Inferior parietal cortex (tissue), 1 donor: ENCODE measurements around the gene IQSEC1.

ENCODE experiments used
- DNase-seq: peaks from one replicate; pipeline ENCODE4 v3.0.0-alpha.2; 2016; ENCODE audit errors: extremely low spot score

Gene IQSEC1

DNA sequence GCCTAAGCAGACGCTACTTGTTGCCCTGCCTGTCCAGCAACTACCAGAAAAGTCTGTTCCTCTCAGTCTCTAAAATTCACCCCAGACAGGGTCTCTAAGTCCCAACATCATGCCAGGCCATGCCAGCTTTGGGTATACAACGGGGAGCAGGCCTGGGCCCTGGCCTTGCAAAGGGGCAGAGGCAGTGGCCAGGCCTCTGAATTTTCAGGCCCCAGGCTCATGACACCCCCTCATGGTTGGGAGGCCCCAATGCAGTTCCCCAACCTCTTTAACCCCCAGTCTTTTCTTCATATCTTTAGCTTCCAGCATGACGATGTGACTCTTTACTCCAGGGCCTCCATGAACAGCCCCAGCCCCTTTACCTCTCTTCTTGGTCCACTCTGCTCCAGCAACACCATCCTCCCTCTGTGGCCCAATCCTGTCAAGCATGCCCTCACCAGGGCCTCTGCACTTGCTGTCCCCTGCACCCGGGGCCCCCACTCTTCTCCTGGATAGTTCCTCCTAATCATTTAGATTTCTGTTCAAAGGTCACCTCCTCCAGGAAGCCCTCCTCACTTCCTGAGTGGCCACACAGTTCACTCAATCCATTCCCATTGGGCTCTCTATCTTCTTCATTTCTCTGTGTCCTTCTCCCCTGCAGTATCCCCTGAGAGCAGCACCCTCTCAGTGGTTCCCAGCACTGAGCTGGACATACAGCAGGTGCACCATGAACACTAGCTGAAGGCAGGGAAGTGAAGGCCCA lies 4.8 kb downstream of the IQSEC1 start:
- no peak for DNase-seq

DNA sequence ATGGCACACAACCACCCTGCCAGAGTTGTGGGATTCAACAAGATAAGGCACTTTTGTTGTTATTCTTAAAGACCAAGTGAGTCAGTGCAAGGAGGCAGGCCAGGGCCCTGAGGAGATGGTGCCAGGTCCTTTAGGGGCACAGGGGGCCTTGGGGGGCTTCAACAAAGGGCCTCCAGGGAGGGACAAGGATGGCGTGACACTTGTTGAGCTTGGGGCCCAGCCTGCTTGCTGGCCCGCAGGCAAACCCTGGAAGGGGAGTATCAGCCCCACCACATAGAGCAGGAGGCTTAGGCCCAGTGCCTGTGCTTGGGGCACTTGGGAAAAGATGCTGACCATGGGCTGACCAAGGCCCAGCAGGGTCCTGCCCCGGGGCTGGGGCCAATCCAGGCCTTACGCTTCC lies 5.5 kb downstream of the IQSEC1 start:
- DNase-seq: no peak

DNA sequence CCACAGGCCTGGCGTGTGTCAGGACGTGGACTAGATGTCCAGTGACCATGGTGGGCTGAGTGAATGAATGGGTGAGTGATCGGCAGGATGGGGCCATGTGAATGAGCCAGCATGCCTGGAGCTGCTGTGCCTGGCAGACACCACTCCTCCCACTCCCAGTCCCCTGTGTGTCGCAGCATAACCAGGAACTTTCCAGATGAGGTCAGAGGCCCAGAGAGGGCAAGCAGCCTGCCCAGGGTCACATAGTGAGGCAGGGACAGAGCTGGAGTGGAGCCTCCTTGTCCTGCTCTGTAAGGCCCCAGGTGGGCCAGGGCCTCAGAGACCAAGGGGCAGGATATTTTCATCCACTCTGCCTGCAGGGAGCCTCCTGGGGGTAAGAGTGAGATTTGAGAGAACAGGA lies 6.4 kb downstream of the IQSEC1 start:
- DNase-seq: no peak

DNA sequence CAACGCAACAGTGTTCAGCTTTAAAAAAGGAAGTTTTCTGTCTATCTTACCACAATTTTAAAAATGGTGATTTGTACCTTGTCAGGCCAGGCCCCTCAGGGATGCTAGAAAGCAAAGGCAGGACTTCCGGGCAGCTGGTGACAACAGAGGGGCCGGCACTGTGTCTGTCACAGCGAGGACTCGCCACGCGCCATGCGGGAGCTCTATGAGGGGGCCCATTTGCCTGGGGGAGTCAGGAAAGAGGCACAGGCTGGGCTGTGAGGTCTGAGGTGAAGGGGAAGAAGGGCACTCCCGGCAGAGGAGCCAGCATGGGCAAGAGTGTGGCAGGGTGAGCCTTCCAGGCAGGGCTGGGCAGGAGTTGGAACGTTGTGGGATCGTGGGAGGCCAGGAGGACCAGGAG lies 7.0 kb downstream of the IQSEC1 start:
- DNase-seq: no peak

DNA sequence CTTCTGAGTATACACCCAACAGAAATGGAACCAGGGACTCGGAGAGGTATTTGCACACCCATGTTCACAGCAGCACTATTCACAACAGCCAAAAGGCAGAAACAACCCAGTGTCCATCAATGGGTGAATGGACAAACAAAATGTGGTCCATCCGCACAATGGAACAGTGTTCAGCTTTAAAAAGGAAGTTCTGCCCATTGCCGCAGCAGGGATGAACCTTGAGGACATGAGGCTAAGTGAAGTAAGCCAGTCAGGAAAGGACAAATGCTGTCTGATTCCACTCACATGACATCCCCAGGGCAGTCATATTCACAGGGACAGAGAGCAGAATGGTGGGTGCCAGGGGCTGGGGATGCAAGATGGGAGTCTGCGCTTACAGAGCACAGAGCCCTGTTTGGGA lies 7.5 kb downstream of the IQSEC1 start:
- DNase-seq: no peak

DNA sequence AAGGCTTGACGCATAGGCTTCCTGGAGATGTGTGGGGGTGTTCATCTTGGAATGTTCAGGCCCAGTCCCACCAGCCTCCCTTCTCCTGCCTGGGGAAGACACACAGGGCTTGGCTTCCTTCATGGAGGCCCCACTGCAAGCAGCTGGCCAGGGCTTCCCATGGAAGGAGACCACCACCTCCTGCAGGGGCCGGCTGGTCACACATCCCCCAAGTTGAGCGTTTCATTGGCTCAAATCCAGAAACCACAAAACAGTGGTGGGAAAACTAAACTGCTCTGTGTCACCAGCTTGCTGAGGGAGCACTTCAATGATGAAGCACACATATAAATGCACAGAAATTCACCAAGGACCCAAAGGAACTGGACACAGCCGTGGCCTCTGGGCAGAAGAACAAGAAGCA lies 8.3 kb downstream of the IQSEC1 start:
- no peak for DNase-seq

DNA sequence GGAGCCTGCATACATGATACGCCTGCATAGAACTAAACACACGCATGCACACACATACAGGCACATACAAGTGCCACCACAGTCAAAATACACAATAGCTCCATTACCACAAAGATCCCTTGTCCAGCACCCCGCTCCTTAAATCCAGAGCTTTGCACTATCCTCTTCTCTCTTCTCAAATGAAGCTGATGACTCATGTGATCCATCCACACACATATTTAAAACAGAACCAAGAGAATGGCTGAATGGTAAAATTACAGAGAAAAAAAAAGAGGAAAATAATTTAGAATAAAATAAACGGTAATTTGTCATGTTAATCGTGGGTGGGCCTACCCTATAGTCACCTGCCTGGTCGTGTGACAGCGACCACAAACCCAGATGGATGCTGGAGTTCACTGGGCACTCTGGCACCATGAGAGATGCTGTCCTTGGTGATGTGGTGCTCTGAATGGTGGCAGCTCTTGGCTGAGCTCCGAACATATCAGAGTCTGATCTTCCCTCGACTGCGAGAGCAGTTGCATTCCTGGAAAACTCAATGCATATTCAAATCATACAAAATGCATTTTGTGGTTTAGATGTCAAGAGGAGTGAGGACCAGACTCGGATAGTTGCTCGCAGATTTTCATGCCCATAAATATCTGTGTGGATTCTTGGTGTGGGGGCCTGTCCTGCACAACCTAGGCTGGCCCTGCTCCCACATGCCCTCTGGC lies 8.9 kb downstream of the IQSEC1 start:
- DNase-seq: no peak

DNA sequence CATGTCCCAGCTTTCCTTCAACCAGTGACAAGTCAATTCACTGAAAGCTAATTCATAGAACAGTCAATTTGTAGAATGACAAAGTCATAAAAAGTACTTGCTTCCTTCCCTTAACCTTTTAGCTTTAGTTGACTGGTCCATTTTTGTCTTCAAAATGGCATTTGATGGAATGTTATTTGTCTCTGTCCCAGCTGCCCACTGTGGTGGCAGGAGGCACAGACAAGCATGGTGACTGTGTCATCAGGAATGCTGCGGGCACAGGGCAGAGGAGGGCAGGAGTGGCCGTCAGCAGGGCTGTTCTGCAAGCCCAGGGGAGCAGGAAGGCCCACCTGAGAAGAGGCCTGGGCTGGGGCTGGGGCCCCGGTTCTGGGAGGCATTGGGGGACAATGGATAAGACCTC lies 10.0 kb downstream of the IQSEC1 start:
- DNase-seq: no peak

DNA sequence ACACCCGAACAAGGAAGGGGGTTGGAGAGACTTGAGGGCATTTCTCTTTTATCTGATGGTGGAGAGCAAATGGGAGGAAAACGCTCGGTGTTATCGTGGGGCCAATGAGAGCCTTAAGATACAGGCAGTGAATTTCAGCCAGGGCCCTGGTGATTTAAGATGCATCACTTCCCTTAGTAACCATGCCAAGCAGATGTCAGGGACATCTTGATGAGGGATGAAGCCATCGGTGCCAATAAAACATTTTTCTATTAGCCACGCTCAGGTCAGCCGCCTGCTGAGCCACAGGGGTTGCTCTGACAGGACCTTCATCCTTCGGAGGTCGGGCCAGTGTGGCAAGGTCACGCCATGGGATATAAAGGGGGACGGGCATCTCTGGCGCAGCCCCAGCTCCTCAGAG lies 10.6 kb downstream of the IQSEC1 start:
- DNase-seq: no peak

DNA sequence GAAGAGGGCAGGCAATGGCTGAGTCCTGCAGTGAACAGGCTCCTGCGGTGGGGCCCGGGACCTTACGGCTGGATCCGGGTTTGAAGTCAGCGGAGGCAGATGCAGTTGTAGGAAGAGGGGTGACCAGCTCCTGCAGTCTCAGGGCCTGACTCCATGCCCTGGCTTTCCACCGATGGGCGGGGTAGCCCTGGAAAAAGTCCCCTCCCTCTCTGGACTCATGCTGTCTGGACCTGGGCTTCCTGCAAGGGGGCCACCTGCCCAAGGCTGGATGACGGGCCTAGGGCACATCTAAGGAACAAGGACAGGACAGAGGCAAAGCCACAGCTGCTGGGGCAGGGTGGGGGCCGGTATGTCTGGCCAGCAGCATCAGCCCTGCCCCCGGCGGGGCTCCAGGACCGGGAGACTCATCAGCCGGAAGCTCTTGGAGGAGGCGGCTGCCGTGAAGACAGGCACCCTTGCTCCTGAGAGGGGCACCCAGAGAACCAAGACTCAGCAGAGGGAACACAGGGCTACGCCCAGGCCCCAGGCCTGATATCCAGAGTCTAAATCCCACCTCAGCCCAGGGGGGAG lies 12.8 kb downstream of the IQSEC1 start:
- DNase-seq: no peak

DNA sequence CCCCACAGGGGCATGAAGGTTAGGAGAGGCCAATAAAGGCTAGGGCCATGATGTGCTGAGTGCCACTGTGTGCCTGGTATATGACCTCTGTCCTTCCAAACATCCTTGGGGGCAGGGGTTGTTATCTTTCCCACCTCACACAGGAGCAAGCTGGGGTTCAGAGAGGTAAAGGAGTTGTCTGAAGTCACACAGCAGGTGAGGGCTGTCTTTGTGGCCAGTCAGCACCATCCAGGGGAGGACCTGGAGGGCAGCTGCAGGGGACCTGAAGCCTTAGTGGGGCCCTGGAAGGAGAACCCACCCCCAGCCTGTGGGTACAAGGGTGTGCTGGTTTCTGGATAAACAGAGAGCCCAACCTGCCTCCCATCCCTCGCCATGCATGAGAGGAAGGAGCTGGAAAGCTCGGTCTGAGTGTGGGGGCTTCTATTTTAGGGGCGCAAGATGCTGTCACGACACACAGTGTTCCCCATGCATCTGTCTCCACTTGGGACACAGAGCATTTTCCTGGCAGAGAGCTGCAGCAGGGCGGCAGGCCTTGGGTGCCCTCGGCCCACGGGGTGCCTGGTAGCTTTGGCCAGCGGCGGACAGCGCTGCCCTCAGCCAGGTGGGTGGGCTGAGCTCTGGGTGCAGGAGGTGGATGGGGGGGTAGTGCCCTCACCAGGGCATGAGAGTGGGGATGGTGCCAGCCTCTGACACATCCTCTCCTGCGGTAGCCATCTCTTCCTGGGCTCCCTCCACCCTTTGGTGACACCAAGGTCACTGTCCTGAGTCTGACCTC lies 14.7 kb downstream of the IQSEC1 start:
- DNase-seq: no peak

DNA sequence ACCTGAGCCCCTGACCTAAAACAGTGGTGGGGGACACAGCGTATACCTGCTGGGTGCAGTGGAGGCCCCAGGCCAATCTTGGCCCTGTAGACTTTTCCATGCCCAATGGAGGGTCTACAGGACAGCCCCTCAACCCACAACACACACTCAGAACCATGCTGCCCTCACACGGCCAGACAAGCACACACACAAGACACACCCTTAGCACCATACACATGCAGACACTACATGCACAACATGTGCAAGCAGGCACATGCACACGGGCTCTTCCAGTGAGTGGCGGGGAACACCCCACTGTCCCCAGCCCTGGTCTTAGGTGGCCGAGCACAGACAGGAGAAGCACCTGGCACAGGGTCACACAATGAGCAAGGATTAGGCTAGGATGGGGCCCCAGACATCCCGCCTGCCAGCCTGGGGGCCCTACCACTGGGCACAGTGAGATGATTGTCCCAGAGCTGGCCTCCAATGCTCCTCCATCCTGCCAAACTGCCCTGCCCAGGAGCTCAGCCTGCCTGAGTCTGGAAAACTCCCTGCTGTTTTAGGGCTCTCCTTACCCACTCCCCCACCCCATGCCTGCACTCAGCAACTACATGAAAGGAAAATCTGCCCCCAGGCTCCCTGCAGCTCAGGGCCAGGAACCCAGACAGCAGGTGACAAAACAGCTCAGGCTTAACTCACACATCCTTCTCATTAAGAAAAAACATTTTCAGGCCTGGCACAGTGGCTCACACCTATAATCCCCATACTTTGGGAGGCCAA lies 15.8 kb downstream of the IQSEC1 start:
- no peak for DNase-seq

DNA sequence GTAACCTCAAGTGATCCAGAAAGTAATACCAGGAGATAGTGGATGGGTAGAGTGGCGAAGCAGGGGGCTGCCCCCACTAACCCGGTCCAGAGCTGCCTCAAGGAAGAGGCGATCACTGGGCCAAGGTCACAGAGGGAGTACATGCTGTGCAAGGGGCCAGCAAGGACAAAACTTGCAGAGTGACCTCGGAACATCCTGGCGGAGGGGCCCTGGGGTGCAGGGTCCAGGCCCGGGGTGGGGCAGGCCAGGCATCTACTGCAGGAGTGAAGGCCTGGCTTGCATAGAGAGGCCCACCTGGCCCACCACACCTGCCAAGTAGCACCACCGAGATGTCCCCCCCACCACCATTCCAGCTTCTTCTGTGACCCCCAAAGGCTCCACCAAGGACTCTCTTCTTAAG lies 17.6 kb downstream of the IQSEC1 start:
- DNase-seq: no peak

DNA sequence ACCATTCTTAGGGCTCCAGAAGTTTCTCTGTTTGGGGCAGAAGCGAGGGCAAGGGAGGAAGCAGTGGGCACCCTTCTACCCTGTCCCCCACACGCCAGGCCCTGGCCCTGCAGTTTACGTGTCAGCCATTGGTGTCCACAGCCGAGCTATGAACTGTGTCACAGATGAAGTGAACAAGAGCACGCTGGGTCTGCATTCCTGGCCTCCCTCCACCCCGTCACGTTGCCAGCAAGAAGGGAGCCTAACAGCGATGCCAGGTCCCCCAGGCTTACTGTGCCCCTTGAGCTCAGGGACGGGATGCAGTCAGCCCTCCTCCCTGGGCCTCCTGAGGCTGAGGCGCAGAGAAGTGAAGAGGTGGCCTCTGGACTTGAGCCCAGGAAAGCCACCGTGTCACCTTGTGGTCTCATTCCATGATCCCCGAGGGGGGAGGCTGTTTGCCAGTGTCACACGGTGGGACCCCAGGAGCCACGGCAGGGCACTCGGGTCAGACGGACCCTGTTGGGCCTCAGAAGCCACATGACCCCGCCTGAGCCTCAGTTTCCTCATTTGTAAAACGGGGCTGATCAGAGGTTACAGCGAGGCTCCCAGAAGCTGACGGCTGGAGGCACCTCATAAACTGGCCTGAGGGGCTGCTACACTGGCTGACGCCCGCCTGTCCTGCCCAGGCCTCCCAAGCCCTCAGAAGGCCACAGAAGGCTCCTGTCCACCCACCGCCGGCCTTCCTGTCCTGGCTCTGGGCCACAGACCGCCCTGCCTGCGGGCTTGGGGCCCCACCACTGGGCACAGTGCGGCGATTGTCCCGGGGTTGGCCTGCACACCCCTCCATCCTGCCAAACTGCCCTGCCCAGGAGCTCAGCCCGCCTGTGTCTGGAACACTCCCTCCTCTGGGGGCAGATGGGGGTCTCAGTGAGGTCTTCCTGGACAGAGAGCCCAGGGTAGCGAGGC lies 18.6 kb downstream of the IQSEC1 start:
- DNase-seq: no peak

DNA sequence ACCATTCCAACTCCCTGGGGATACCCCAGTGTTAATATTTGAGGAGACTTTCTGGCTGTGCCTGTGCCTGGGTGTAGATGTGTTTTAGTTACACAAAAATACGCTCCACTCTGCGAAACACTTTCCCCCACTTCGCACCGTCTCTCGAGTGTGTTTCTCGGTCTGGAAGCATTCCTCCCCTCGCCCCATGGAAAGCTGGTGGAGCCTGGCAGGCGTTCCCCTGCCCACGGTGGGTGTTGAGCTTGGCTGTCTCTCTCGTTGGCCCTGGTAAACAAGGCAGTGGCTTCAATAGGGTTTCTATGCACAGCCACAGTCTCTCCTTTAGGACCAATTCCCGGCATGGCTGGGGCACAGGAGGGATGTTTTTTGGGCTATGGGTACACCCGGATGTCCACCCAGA lies 19.3 kb downstream of the IQSEC1 start:
- DNase-seq: no peak

DNA sequence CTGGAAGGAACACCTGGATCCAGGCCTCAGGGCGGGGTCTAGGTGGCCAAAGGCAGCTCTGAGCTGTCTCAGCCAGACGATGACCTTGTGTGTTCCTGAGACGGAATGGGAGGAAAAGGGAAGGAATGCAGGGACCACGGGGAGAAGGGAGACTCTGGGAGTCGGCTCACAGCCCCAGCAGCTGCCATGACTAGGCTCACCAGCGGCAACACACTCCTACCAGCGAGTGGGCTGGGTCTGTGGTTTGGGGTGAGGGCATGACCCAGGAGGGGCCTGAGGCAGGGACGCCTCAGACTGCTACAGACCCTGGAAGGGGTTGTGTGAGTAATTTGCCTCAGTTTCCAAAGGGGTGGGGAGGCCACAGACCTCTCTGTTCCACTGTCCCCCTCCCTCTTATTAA lies 19.8 kb downstream of the IQSEC1 start:
- DNase-seq: no peak

DNA sequence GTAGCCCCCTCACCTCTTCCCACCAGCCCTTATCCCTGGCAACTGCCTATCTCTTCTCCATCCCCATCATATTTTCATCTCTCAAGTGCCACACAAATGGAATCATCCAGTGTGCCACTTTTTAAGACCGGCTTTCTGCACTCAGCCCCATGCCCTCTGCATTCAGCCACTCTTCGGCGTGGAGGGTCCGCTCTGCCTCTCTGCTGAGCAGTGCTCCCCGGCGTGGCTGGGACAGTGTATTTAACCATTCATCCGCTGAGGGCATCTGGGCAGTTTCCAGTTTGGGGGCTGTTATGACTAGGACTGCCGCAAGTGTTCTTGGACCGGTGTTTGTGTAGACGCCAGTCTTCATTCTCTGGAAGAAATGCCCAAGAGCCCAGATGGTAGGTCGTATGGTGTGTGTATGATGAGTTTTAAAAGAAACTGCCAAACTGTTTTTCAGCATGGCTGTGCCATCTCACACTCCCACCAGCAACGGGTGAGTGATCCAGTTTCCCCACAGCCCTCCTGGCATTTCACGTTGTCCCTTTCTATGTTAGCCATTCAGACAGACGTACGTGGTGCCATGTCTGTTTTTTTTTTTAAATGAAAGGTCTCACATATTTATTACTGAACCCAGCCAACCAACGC lies 20.9 kb downstream of the IQSEC1 start:
- no peak for DNase-seq

DNA sequence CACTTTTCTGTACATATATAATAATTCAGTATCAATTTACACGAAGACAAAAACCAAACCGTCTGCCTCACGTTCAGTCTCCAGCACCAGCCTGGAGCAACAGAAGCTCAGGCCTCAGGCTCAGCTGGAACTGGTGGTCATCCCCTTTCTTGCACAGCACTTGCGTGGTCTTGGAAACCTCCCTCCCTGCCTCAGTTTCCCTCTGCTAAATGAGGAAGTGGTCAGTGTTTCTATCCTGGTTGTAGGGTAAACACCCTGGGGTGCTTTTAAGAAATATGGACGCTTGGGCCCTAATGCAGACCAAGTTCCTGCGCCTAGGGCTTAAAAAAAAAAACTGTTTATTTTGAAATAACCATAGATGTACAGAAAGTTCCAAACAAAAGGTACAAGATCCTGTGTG lies 21.6 kb downstream of the IQSEC1 start:
- DNase-seq: no peak

DNA sequence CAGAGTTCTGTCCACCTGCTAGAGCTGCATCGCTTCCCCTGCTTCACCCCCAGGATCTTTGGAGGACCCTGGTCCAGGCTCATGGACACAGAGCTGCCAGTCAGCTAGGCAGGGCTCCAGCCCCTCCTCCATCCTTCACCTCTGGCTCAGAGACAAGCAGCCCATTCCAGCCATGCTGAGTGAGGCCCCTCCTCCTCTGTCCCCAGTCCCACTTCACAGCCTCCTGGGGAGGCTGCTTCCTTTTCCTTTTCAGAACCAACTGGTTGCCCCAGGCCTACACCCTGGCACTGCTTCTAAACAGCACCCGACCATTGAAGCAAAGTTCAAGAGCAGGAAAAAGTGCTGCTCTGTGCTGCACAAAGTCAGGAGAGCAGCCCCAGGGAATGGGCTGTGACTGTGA lies 22.2 kb downstream of the IQSEC1 start:
- DNase-seq: no peak

DNA sequence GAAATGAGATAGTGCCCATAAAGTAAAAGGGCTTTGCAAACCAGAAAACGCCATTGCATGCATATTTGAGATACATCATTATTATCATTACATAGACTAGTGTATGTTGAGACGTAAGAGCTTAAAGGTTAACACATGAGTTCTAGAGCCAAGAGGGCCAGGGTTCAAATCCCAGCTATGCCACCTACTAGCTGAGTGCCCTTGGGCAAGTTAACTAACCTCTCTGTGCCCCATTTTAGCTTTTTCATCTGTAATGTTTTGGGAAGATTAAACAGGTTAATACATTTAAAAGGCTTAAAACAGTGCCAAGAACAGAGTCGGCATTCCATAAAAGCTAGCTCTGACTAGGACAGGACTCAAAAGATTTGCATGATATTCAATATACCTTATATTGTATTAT lies 22.8 kb downstream of the IQSEC1 start:
- no peak for DNase-seq
